Myocyte (in vitro differentiated cells): ENCODE results near the gene SCRG1. TPM values are rescaled to one million over a fixed set of nuclear protein-coding genes. Genes with fewer than 3 reads are reported as not detected.
A peak's percentile ranks its signal among the peaks of the same experiment; 100 is the strongest.

Experiments
- DNase-seq: peaks from one replicate; pipeline ENCODE4 v3.0.0-alpha.2; 2012; ENCODE audit warnings: low read depth
- total RNA-seq: library from RNA; depleted of rRNA; stranded (reverse); fragments of >200 nt; gene quantifications from 2 replicates; pipeline ENCODE4 v1.2.3, GENCODE V29; 2014

SCRG1 gene
- total RNA-seq, 1 donor from 2014 or later: 0.21 TPM

DNA sequence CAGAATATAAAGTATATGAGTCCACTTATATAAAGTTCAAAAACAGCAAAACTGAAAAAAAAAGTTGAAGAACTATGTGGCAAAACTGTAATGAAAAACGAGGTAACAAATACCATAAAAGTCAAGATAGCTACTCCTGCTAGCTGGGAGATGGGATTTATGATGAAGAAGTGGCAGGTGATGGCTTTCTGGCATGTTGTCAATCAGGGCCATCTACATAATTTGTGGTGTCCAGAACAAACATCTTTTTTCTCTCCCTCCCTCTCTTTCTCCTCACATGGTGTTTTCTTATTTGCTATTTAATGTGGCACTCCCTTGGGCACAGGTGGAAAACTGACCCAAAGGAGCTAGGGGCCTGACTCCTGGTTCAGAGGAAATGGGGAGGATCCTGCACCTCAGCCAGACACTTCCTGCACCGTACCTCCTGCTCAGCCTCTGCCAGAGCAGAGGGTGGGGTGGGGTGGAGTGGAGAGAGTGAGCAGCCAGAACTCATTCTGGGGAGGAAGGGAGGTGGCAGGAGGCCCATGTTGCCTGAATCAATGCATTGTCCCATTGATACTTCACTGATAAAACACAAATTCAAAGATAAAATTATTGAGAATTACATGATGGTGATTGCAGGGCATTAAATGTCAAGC lies 33.4 kb downstream of the SCRG1 start:
- DNase-seq: no peak

DNA sequence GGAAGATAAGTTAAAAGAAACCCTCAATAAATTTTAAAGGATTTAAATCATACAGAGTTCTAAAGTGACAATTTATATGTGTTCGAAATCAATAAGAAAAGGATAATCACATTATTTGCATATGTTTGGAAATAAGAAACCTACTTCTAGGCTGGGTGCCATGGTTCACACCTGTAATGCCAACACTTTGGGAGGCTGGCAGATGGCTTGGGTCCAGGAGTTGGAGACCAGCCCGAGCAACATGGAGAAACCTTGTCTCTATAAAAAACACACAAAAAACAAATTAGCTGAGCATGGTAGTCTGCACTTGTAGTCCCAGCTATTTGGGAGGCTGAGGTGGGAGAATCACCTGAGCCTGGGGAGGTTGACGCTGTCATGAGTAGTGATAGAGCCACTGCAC lies 36.2 kb downstream of the SCRG1 start:
- DNase-seq: no peak

DNA sequence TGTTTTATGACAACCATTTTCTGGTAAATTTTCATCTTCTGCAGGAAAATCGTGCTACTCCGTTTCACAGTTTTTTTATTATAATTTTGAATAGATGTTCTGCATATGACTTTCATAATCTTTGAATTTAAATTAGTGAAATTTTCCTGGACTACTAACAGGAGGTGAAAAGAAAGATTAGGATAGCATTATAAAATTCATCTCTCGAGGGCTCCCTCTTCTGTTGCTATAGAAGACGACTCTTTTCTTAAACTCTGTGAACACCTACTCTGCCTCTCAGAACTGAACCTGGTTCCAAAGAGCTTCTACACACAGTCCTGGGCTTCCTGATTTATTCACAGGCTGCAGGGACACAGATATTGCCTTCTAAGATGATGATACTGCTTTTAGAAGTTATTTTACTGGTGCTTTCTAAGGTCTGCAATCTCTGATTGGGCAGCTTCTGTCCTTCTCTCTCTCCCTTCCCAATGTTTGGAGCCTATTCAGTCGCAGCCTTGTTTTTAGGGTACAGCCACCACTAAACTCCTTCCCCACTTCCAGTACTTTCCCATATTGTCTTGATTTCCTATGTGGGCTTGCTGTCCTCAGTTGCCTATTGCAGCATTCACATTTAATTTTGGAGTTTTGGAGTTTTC lies 38.2 kb downstream of the SCRG1 start:
- peak; percentile 47 for DNase-seq

DNA sequence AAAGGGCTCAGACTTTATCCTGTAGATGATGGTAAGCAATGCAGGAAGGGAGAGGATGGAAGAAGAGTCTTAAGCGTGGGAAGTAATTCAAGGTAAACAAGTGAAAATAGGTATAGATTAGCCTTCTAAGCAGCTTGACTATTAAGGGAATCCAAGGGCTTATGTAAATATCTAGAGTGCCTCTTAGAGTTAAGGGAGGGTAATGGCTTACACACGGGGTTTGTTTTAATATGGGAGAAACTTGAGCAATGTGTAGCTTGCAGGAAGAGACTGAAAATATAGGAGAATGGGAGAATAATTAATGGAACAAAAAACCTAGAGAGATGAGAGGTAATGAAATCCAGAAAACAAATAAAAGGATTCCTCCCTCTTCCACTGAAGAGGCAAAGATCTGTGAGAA lies 41.0 kb downstream of the SCRG1 start:
- DNase-seq: no peak

DNA sequence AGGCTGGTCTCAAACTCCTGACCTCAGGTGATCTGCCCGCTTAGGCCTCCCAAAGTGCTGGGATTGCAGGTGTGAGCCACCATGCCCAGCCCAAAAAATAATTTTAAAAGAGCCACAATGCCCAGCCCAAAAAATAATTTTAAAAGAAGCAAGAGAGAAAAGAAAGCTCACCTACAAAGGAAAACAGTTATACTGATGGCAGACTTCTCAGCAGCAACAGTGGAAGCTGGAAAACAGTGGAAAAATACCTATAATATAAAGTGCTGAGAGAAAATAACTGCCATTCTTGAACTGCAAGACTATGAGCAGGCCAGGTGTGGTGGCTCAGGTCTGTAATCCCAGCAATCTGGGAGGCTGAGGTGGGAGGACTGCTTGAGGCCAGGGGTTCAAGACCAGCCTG lies 51.4 kb downstream of the SCRG1 start:
- DNase-seq: no peak

DNA sequence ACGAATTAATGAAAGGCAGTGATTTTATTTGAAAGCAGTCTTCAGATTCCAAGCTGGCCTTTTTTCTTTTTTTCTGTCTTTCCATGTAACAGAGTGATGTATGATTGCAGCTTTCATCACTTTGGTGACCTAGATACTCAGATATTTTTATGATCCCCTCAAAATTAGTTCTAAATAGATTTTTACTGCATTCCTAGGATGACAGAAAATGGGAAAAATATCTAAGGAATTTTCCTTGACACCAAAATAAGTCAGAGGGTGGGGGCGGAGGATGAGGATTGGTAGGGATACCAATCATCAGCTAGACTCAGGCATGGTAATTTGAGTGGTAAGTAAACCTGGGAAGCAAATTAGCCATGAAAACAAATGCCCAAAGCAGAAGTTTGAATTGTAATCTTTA lies 52.8 kb downstream of the SCRG1 start:
- peak; percentile 51 for DNase-seq

DNA sequence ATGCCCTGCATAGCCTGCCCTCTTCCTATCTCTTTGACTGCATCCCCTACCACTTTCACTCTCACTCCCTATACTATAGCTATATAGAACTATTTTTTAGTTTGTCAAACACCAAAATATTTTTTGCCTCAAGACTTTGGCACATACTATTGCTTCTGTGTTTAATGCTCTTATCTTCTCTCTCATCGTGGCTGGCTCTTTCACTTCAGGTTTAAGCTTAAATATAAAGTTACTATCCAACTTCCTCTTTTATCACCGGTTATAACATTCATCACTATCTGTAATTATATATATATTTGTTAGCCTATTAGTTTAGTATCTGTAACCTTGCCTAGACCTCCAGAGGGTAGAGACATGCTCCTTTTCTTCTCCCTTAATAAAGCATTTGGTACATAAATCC lies 53.3 kb downstream of the SCRG1 start:
- DNase-seq: no peak

DNA sequence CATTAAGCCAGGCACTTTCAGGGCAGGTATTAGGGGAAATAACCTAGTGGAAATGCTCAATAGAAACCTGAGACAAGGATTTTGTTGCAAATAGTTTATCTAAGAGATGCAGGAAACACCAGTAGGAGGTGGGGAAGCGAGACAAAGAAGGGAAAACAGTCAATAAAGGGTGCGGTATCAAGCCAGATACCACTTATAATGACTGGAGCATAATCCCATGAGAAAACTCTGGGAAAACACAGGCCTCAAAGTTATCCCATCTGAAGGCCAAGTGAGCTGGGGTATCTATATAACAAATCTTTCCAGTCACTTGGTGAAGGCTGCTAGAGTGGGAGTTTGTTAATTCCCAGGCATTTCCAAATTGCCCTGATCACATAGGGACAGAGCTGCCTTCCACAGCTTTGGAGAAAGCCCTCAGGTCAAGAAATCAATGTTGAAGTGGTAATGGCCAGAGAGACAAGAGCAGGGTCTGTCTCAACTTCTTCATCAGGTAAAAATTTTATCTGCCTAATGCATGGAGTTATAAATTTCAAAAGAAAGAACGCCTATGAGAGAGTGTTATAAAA lies 55.0 kb downstream of the SCRG1 start:
- no peak for DNase-seq

DNA sequence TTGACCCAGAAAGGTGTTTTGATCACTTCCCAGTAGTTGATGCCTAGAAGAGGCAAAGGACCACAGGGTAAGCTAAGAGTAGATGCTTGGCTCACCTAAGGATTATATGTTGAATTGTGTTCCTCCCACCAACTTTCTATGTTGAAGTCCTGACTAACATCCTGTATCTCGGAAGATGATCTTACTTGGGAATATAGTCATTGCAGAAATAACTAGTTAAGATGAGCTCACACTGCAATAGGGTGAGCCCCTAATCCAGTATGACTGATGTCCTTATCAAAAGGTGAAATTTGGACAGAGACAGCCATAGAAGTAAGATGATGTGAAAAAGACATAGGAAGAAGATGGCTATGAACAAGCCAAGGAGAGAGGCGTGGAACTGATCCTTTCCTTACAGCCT lies 61.5 kb downstream of the SCRG1 start:
- no peak for DNase-seq

DNA sequence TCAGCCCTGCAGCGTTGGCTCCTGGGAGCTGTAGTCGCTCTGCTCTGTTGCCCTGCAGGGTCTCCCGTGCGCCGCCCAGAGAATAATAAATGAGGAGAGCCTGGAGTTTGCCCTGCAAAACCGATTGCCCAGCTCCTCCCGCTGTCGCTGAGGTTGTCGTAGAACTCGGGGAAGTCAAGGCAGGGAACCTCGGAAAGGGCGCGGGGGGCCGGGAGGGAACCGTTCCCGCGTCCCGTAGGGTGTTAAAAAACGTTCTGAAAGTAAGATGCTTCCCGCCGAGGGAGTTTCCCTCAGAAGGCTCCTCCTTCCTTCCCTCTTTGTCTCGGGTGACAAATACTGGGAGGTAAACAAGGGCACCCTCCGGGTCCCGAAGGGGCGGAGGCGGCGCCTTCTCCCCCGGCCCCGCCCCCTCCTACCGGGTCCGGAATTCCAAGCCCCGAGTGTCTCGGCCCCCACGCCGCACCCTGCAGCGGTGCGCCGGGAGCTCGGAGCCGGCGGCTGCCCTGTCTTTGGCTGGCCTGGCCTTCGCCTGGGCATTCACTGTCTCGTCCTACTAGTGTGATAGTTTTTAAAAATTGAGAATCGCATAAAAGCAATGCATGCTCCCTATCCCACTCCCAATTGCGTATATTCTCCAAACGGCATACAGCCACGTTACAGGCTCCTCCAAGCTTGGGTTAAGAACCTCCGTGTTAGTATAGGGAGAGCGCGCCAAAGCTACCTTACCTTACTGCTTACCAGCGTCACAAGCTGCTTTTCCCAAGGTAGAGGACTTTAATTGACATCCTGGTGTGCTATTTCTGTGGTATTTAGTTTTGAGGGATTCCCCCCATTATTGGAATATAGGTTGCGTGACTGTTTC lies 63.8 kb downstream of the SCRG1 start:
- peak; percentile 91 for DNase-seq

Other genes starting within 250 kb of the SCRG1 start
- gene GALNT7, start 230.3 kb downstream of the SCRG1 start, total RNA-seq: 71.6 and 84.1 TPM in 2 replicates
- 30.9 and 56.1 TPM in 2 replicates for gene HMGB2, start 64.8 kb downstream of the SCRG1 start, total RNA-seq
- 27.3 and 70.7 TPM in 2 replicates for gene SAP30, start 28.2 kb downstream of the SCRG1 start, total RNA-seq
- gene HAND2, start 131.1 kb upstream of the SCRG1 start, total RNA-seq: 0.11 TPM in 1 of 2 replicates, not detected in the other